Measurements from ENCODE around the gene RHOT1.

- TF ChIP-seq CTCF (IDR thresholded peaks at IDR 0.05; ENCODE audit: insufficient read depth, low read length) (no peak), POLR2AphosphoS5 (IDR thresholded peaks at IDR 0.05; ENCODE audit: low read depth) (no peak)
These were observed 124.3 kb downstream of the RHOT1 start for GRCh38 chr17:32266389-32267301.
